ENCODE data around the gene METTL4.

- no peak for TF ChIP-seq POLR2AphosphoS5 (IDR thresholded peaks at IDR 0.05; ENCODE audit: low read depth, low read length)
- no peak for TF ChIP-seq POU2F2 (IDR thresholded peaks at IDR 0.05; ENCODE audit: low read depth, low read length)
- no peak for TF ChIP-seq POLR2A (IDR thresholded peaks at IDR 0.05; ENCODE audit: low read depth, low read length)
- no peak for TF ChIP-seq TAF1 (IDR thresholded peaks at IDR 0.05; ENCODE audit: low read depth, low read length)
Observed at GRCh38 chr18:2545155-2545554, 26.1 kb downstream of the METTL4 start.
